ENCODE data around the gene GSTK1. TPM values are rescaled to one million over a fixed set of nuclear protein-coding genes. Genes with fewer than 3 reads are reported as not detected.

The GSTK1 gene
- total and polyA plus RNA-seq, 2 of the 8 experiments (the other 6 are each of a cell fraction or from before 2014, with no cell fraction given), result 25.5 to 32.5 TPM

GRCh38 chr7:143318661-143319060, 55.4 kb downstream of the GSTK1 start:
- ChIA-PET CTCF (ENCODE audit: partially characterized antibody) (interaction anchor here (0.6 to 3.3 kb wide), 7 partner anchors 10 to 98 kb away, joined by 3 to 11 read pairs (median 4); no protein-coding TSS in a partner anchor), POLR2A (ENCODE audit: partially characterized antibody) (interaction anchor here (2.3 kb wide), 1 partner anchor 10 kb away, joined by 7 read pairs; no protein-coding TSS in a partner anchor)
- Histone ChIP-seq H3K23me2 (ENCODE audit: low read depth, low read length) (no peaks in the 10 kb centered on the region), H3K36me3 (ENCODE audit: control insufficient read depth in 2 of 4, insufficient read depth in 4 of 4, low read length in 3 of 4) (no peaks in the 10 kb centered on the region), H3K79me2 (ENCODE audit: control insufficient read depth in 1 of 2, insufficient read depth in 2 of 2, low read length in 2 of 2) (no peaks in the 10 kb centered on the region), H3K23ac (ENCODE audit: insufficient read length) (no peak overlapping the region), H2BK20ac (ENCODE audit: low read length) (no peak overlapping the region), H2AFZ (ENCODE audit: low read length) (no peak overlapping the region), H3K9me3 (ENCODE audit: insufficient read depth in 2 of 2, low read depth in 1 of 2, low read length in 1 of 2) (no peaks in the 10 kb centered on the region), H2BK15ac (ENCODE audit: low read length) (no peak overlapping the region), H2BK120ac (replicated peaks; ENCODE audit: low read depth, low read length) (no peak overlapping the region), H4K91ac (replicated peaks; ENCODE audit: insufficient read length, low read length) (no peak overlapping the region), H3K4me2 (ENCODE audit: insufficient read depth in 1 of 2, low read depth in 2 of 2, low read length in 2 of 2) (no peak overlapping the region), H3K4ac (replicated peaks; ENCODE audit: insufficient read length, low read depth, low read length) (no peak overlapping the region), H2AK5ac (ENCODE audit: low read depth, low read length) (no peak overlapping the region), H3K4me1 (replicated peaks in 1 of 4; ENCODE audit: control insufficient read depth in 3 of 4, insufficient read depth in 4 of 4, low read length in 3 of 4) (peaks cover 0 to 5% (median under 1%) of the 10 kb centered on the region in 4 experiments; a peak in 2 of 7 replicates), H2BK12ac (ENCODE audit: low read depth, low read length) (no peak overlapping the region), H4K5ac (ENCODE audit: insufficient read length, low read depth, low read length) (no peak overlapping the region), H3K9ac (replicated peaks in 1 of 4; ENCODE audit: extremely low read depth in 1 of 4, low read depth in 3 of 4, low read length in 3 of 4) (no peak overlapping the region), H3K27ac (ENCODE audit: low read depth, low read length) (no peak overlapping the region), H4K8ac (ENCODE audit: extremely low read depth, insufficient read depth, low read length) (no peak overlapping the region), H3K4me3 (ENCODE audit: extremely low read depth in 1 of 4, insufficient read depth in 2 of 4, low read depth in 3 of 4, low read length in 4 of 4) (no peak overlapping the region), H4K20me1 (replicated peaks in 1 of 2; ENCODE audit: control insufficient read depth in 1 of 2, insufficient read depth in 2 of 2, low read length in 2 of 2) (no peaks in the 10 kb centered on the region), H3K14ac (ENCODE audit: insufficient read length) (no peak overlapping the region), H3K56ac (replicated peaks; ENCODE audit: insufficient read length, low read depth, low read length) (no peak overlapping the region), H2BK5ac (ENCODE audit: low read depth, low read length) (no peak overlapping the region), H3K27me3 (replicated peaks in 1 of 4; ENCODE audit: control insufficient read depth in 3 of 4, extremely low read depth in 1 of 4, insufficient read depth in 3 of 4, low read length in 3 of 4) (no peaks in the 10 kb centered on the region; a peak in 1 of 7 replicates), H3K79me1 (ENCODE audit: low read depth, low read length) (no peaks in the 10 kb centered on the region), H3K18ac (ENCODE audit: extremely low read depth, low read length) (no peak overlapping the region)
- DNase-seq (ENCODE audit: low read depth in 1 of 2, low spot score in 2 of 2), result no peak
- no peak for FAIRE-seq
- WGBS, 2 experiments (ENCODE audit: extremely low coverage in 1 of 2, insufficient coverage in 1 of 2, insufficient read length in 1 of 2, insufficient replicate concordance in 2 of 2, low coverage in 1 of 2, low lambda C conversion rate in 2 of 2, missing lambda C conversion rate in 1 of 2), result 86% methylated on average over 5 of the region's 5 CpGs; no CpG with 5 or more reads in 1 of the 2 experiments
- no peak for TF ChIP-seq KDM5A (IDR thresholded peaks at IDR 0.05; ENCODE audit: low read length)
- TF ChIP-seq SIX5 (IDR thresholded peaks at IDR 0.05; ENCODE audit: low read depth, low read length), result no peak
- TF ChIP-seq ZNF274 (IDR thresholded peaks at IDR 0.05; ENCODE audit: borderline replicate concordance, extremely low read depth, low read length), result no peak
- TF ChIP-seq NRF1 (IDR thresholded peaks at IDR 0.05; ENCODE audit: low read depth, low read length), result no peak
- no peak for TF ChIP-seq SIN3A (conservative IDR thresholded peaks at IDR 0.05 in 1 of 2, IDR thresholded peaks at IDR 0.05 in 1 of 2; ENCODE audit: low read depth in 1 of 2, low read length in 2 of 2)
- no peak for TF ChIP-seq ATF2 (IDR thresholded peaks at IDR 0.05; ENCODE audit: low read length)
- no peak for TF ChIP-seq MAFK (IDR thresholded peaks at IDR 0.05; ENCODE audit: low read depth, low read length)
- TF ChIP-seq SP1 (IDR thresholded peaks at IDR 0.05; ENCODE audit: low read depth, low read length), result no peak
- TF ChIP-seq MAX (IDR thresholded peaks at IDR 0.05), result no peak
- TF ChIP-seq BRCA1 (IDR thresholded peaks at IDR 0.05; ENCODE audit: low read depth, low read length), result no peak
- TF ChIP-seq RNF2 (IDR thresholded peaks at IDR 0.05; ENCODE audit: borderline replicate concordance, low read depth, low read length, missing control alignments, poor library complexity, severe bottlenecking), result no peak
